ENCODE data around the gene JKAMP. TPM values are rescaled to one million over a fixed set of nuclear protein-coding genes. Genes with fewer than 3 reads are reported as not detected.
"Not testable (repeated sequence)": the region's sequence is repeated elsewhere in the genome, so short reads cannot be mapped to it uniquely, and the experiment has no call there.

Gene JKAMP
- total RNA-seq (10 to 100 TPM; 13.8 to 27.0 (median 22.0) TPM), total RNA-seq (7.7 to 47.2 (median 23.1) reads per million in 29 experiments)
- 31.9 TPM for total RNA-seq (2013)

- Mint-ChIP-seq H3K27me3 (no peaks in the 10 kb centered on the region), H3K4me1 (peaks cover 64 to 71% (median 71%) of the 10 kb centered on the region in 3 donors), H3K36me3 (peaks cover 10% of the 10 kb centered on the region), H3K9me3 (no peaks in the 10 kb centered on the region), H3K4me3 (peak within 1 kb of the TSS; percentile 89 to 97 (median 95)), H3K27ac (peak within 1 kb of the TSS; percentile 89 to 92)
- Histone ChIP-seq H3K4me1 (ENCODE audit: control insufficient read depth in 1 of 2, extremely low read depth in 1 of 2, insufficient read depth in 2 of 2, low read length in 2 of 2) (peaks cover 20 to 28% of the 10 kb centered on the region in 2 experiments), H3K27ac (ENCODE audit: low read length) (peak within 1 kb of the TSS; percentile 44), H3K27me3 (replicated peaks in 1 of 2; ENCODE audit: control insufficient read depth in 2 of 2, extremely low read depth in 1 of 2, insufficient read depth in 2 of 2, low read length in 1 of 2) (no peaks in the 10 kb centered on the region), H3K36me3 (ENCODE audit: control insufficient read depth in 2 of 2, extremely low read depth in 1 of 2, insufficient read depth in 1 of 2, low read length in 1 of 2) (peaks cover 0 to 11% of the 10 kb centered on the region in 2 donors), H3K9me3 (no peaks in the 10 kb centered on the region), H3K4me3 (ENCODE audit: control insufficient read depth in 1 of 2, extremely low read depth in 1 of 2, low read length in 1 of 2) (peak within 1 kb of the TSS; percentile 73 to 83)
- WGBS (ENCODE audit: insufficient coverage): under 1% methylated on average over 91 of the region's 92 CpGs
- ATAC-seq (replicated peaks in 1 of 4) (peak; percentile 95 to 97 (median 96)), DNase-seq (peak; percentile 93 to 99 (median 97))
- CTCF ChIA-PET: interaction anchor here in 1 of 2 donors (0.7 to 1.1 kb wide), 8 partner anchors 19 to 847 kb away, joined by 3 to 7 read pairs (median 3); partner anchors contain the start of genes CCDC175 and GPR135
- POLR2A ChIA-PET: interaction anchor here (0.6 to 1.1 kb wide), 6 partner anchors 19 to 1272 kb away, joined by 3 to 7 read pairs (median 3); partner anchors contain the start of genes ARID4A (in 1 of the 2), DAAM1 (in 1 of the 2), GPR135 (in 1 of the 2) and PPM1A (in 1 of the 2)
Observed at GRCh38 chr14:59483819-59484638, at the start of gene JKAMP, which contains the start of gene L3HYPDH. TSS of gene JKAMP (plus strand) at chr14:59484517. CDS start at chr14:59484590, 73 bp downstream. TSS of gene L3HYPDH (minus strand) at chr14:59484408. CDS start at chr14:59484316, 92 bp downstream.

GRCh38 chr14:59435101-59435500, 49.2 kb upstream of the JKAMP start:
- Histone ChIP-seq H3K27ac (ENCODE audit: low read length) (no peak overlapping the region), H3K36me3 (ENCODE audit: control insufficient read depth in 2 of 2, extremely low read depth in 1 of 2, insufficient read depth in 1 of 2, low read length in 1 of 2) (no peaks in the 10 kb centered on the region), H3K9me3 (no peaks in the 10 kb centered on the region), H3K27me3 (replicated peaks in 1 of 2; ENCODE audit: control insufficient read depth in 2 of 2, extremely low read depth in 1 of 2, insufficient read depth in 2 of 2, low read length in 1 of 2) (no peaks in the 10 kb centered on the region), H3K4me3 (ENCODE audit: control insufficient read depth in 1 of 2, extremely low read depth in 1 of 2, low read length in 1 of 2) (no peak overlapping the region), H3K4me1 (ENCODE audit: control insufficient read depth in 1 of 2, extremely low read depth in 1 of 2, insufficient read depth in 2 of 2, low read length in 2 of 2) (no peaks in the 10 kb centered on the region)
- no peak for ATAC-seq (replicated peaks in 1 of 4)
- no peaks in the 10 kb centered on the region for H3K4me1 Mint-ChIP-seq
- no peaks in the 10 kb centered on the region for H3K9me3 Mint-ChIP-seq
- ChIA-PET CTCF (interaction anchor here in 1 of 2 donors (0.6 kb wide), 1 partner anchor 31 kb away, joined by 3 read pairs; no protein-coding TSS in a partner anchor), POLR2A (interaction anchor here in 1 of 2 donors (0.6 kb wide), 1 partner anchor 106 kb away, joined by 7 read pairs; no protein-coding TSS in a partner anchor)
- no peaks in the 10 kb centered on the region for H3K27me3 Mint-ChIP-seq
- no CpG with 5 or more reads among the region's 3 CpGs for WGBS (ENCODE audit: insufficient coverage)
- H3K27ac Mint-ChIP-seq: no peak overlapping the region
- DNase-seq: no peak
- no peak overlapping the region for H3K4me3 Mint-ChIP-seq
- H3K36me3 Mint-ChIP-seq: no peaks in the 10 kb centered on the region

GRCh38 chr14:59435987-59436386, 48.3 kb upstream of the JKAMP start:
- Mint-ChIP-seq H3K36me3 (no peaks in the 10 kb centered on the region), H3K27me3 (no peaks in the 10 kb centered on the region), H3K27ac (no peak overlapping the region), H3K4me1 (no peaks in the 10 kb centered on the region), H3K4me3 (no peak overlapping the region), H3K9me3 (no peaks in the 10 kb centered on the region)
- CTCF ChIA-PET: interaction anchor here in 1 of 2 donors (1.2 kb wide), 1 partner anchor 311 kb away, joined by 3 read pairs; no protein-coding TSS in a partner anchor
- H3K4me1 ChIP-seq (ENCODE audit: control insufficient read depth in 1 of 2, extremely low read depth in 1 of 2, insufficient read depth in 2 of 2, low read length in 2 of 2): no peaks in the 10 kb centered on the region
- POLR2A ChIA-PET: no interaction called here
- H3K4me3 ChIP-seq (ENCODE audit: control insufficient read depth in 1 of 2, extremely low read depth in 1 of 2, low read length in 1 of 2): no peak overlapping the region
- H3K27me3 ChIP-seq (replicated peaks in 1 of 2; ENCODE audit: control insufficient read depth in 2 of 2, extremely low read depth in 1 of 2, insufficient read depth in 2 of 2, low read length in 1 of 2): no peaks in the 10 kb centered on the region
- no peak overlapping the region for H3K27ac ChIP-seq (ENCODE audit: low read length)
- no CpG with 5 or more reads among the region's 1 CpG for WGBS (ENCODE audit: insufficient coverage)
- no peaks in the 10 kb centered on the region for H3K9me3 ChIP-seq
- ATAC-seq (replicated peaks in 1 of 4): no peak
- DNase-seq: no peak
- H3K36me3 ChIP-seq (ENCODE audit: control insufficient read depth in 2 of 2, extremely low read depth in 1 of 2, insufficient read depth in 1 of 2, low read length in 1 of 2): no peaks in the 10 kb centered on the region

- DNase-seq: no peak
- Mint-ChIP-seq H3K4me3 (no peak overlapping the region), H3K36me3 (no peaks in the 10 kb centered on the region), H3K9me3 (no peaks in the 10 kb centered on the region), H3K27me3 (no peaks in the 10 kb centered on the region), H3K27ac (no peak overlapping the region), H3K4me1 (no peaks in the 10 kb centered on the region)
- no CpG with 5 or more reads among the region's 1 CpG for WGBS (ENCODE audit: insufficient coverage)
- no peaks in the 10 kb centered on the region for H3K27me3 ChIP-seq (replicated peaks in 1 of 2; ENCODE audit: control insufficient read depth in 2 of 2, extremely low read depth in 1 of 2, insufficient read depth in 2 of 2, low read length in 1 of 2)
- ATAC-seq (replicated peaks in 1 of 4): no peak
- ChIA-PET CTCF (no interaction called here), POLR2A (no interaction called here)
- H3K9me3 ChIP-seq: no peaks in the 10 kb centered on the region
- H3K27ac ChIP-seq (ENCODE audit: low read length): no peak overlapping the region
- H3K4me1 ChIP-seq (ENCODE audit: control insufficient read depth in 1 of 2, extremely low read depth in 1 of 2, insufficient read depth in 2 of 2, low read length in 2 of 2): no peaks in the 10 kb centered on the region
- H3K4me3 ChIP-seq (ENCODE audit: control insufficient read depth in 1 of 2, extremely low read depth in 1 of 2, low read length in 1 of 2): no peak overlapping the region
- no peaks in the 10 kb centered on the region for H3K36me3 ChIP-seq (ENCODE audit: control insufficient read depth in 2 of 2, extremely low read depth in 1 of 2, insufficient read depth in 1 of 2, low read length in 1 of 2)
Observed at GRCh38 chr14:59438195-59438647, 46.1 kb upstream of the JKAMP start.

GRCh38 chr14:59439256-59439965, 44.9 kb upstream of the JKAMP start:
- H3K4me3 Mint-ChIP-seq: no peak overlapping the region
- no peak for DNase-seq
- no peak overlapping the region for H3K27ac Mint-ChIP-seq
- no peaks in the 10 kb centered on the region for H3K36me3 Mint-ChIP-seq
- CTCF ChIA-PET: no interaction called here
- no peaks in the 10 kb centered on the region for H3K36me3 ChIP-seq (ENCODE audit: control insufficient read depth in 2 of 2, extremely low read depth in 1 of 2, insufficient read depth in 1 of 2, low read length in 1 of 2)
- no peaks in the 10 kb centered on the region for H3K4me1 ChIP-seq (ENCODE audit: control insufficient read depth in 1 of 2, extremely low read depth in 1 of 2, insufficient read depth in 2 of 2, low read length in 2 of 2)
- H3K4me1 Mint-ChIP-seq: no peaks in the 10 kb centered on the region
- POLR2A ChIA-PET: no interaction called here
- no peaks in the 10 kb centered on the region for H3K9me3 ChIP-seq
- ATAC-seq (replicated peaks in 1 of 4): no peak
- H3K27ac ChIP-seq (ENCODE audit: low read length): no peak overlapping the region
- H3K27me3 ChIP-seq (replicated peaks in 1 of 2; ENCODE audit: control insufficient read depth in 2 of 2, extremely low read depth in 1 of 2, insufficient read depth in 2 of 2, low read length in 1 of 2): no peaks in the 10 kb centered on the region
- 53% methylated on average over 2 of the region's 5 CpGs for WGBS (ENCODE audit: insufficient coverage)
- H3K9me3 Mint-ChIP-seq: no peaks in the 10 kb centered on the region
- no peak overlapping the region for H3K4me3 ChIP-seq (ENCODE audit: control insufficient read depth in 1 of 2, extremely low read depth in 1 of 2, low read length in 1 of 2)
- no peaks in the 10 kb centered on the region for H3K27me3 Mint-ChIP-seq

- H3K4me3 Mint-ChIP-seq; DNase-seq; H3K36me3 Mint-ChIP-seq; POLR2A ChIA-PET; H3K27me3 ChIP-seq (replicated peaks in 1 of 2; ENCODE audit: control insufficient read depth in 2 of 2, extremely low read depth in 1 of 2, insufficient read depth in 2 of 2, low read length in 1 of 2); H3K36me3 ChIP-seq (ENCODE audit: control insufficient read depth in 2 of 2, extremely low read depth in 1 of 2, insufficient read depth in 1 of 2, low read length in 1 of 2); H3K27ac Mint-ChIP-seq; H3K4me1 Mint-ChIP-seq; CTCF ChIA-PET; ATAC-seq (replicated peaks in 1 of 4); H3K27ac ChIP-seq (ENCODE audit: low read length); H3K27me3 Mint-ChIP-seq; H3K4me1 ChIP-seq (ENCODE audit: control insufficient read depth in 1 of 2, extremely low read depth in 1 of 2, insufficient read depth in 2 of 2, low read length in 2 of 2); H3K9me3 Mint-ChIP-seq; H3K4me3 ChIP-seq (ENCODE audit: control insufficient read depth in 1 of 2, extremely low read depth in 1 of 2, low read length in 1 of 2); H3K9me3 ChIP-seq: not testable (repeated sequence)
- no CpG with 5 or more reads among the region's 2 CpGs for WGBS (ENCODE audit: insufficient coverage)
Observed at GRCh38 chr14:59448673-59449072, 35.6 kb upstream of the JKAMP start.

All from T-cell (primary cell).